Cortex of kidney (tissue), 1 donor: Measurements from ENCODE around the gene TSHZ1.

Experiments used
- DNase-seq: peaks from one replicate; lab custom pipeline; 2025; lab: John Stamatoyannopoulos, UW

Gene TSHZ1

DNA sequence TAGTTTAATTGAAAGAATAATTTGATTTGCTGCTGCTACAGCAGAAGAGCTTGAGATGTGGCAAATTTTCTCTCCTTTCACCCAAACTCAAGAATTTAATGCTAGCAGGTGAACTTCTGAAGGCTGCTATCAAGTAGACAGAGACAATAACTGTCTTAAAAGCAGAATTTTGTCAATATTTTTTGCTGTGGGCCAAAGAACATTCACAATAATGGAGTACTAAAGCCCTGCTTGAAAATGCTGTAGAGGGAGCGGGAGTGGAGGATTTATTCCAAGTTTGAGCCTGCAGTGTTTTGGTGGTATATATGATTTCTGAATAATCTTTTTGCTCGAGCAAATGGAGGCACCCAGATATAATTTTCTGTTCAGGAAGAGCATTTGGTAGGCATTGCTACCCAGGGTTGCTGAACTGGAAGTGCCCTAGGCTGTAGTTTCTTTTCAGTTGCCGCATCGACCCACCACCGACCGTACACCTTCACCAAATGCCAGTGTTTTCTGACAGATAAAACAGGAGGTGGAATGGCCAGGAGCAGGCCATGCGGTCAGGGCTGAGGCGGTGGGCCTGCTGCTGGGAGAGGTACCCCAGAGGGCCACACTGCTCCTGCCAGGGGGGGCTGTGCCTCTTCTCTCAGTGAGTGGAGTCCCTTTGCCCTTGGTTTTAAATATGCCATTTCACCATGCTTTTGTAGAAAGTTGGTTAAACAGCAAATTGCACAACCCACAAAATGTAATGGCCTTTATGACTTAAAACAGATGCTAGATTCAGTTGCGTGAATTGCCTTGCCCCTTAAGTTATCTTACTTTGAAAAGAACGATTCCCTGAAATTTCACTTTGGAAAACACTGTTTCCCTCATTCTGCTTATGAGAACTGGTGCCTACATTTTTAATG, 36.4 kb downstream of the TSHZ1 start:
- DNase-seq = no peak

DNA sequence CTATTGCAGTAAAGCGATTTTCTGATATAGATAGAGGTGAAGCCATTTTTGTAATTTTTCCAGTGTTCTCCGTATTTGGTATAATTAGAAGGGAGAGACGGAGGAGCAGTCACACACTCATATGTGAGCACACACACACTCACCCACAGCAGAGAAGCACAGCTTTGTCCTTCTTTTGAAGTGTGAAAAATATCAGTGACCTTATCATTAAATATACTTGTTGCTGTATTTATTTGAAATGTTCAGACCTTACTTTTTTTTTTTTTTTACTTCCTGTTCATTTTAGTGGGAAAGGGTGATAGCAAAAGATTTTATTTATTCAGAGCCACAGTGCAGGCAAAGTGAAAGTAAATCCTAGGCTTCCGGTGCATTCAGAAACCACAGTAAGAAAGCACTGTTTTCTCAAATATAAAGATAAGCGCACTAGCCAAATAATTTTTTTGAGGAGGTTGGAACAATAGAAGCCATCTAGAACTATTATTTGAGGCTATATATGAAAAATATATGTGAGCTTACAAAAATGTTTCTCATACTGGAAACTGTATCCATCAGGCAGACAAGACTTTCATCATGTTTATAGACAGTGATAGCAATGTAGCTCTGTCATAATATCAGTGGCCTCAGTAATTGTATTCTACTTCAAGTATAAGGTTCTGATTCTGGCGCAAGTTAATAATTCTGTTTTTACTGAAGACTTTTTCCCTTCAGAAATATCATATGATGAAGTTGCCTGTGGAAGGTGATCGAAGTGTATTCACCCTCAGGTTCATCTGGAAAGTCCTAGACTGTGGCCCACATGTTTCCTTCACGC, 37.2 kb downstream of the TSHZ1 start:
- no peak for DNase-seq

DNA sequence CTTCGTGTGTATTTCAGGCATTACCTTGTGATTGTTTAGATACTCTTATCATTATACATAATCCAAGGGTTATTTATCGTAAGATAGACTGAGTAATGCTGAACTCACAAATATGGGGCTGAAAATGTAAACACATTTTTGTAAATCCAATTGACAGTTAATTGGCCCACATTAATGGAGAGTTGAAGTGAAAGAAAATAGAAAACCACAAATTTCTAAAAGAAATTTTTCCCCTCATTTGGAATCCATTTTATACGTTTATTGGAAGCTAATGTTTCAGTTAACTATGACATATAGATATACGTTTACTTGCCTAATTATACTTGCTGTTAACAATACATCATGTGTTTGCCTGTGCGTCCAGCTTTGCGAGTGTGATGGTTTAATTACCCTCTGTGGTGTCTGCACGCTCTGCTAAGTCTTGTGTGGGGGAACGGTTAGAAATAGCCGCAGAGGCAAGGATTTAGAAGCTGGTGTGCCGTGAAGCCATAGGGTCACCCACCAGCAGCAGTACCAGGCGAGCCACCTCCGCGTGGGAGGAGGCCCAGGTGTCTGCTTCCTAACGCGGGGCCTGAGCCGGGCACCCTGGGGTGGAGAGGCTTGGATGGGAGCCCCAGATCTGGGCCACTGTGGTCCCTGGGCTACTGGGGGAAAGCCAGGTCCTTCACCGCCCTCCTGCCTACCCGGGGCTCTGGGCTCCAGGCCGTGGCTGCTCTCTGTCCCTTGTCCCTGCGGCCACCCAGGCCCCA, 38.0 kb downstream of the TSHZ1 start:
- no peak for DNase-seq

DNA sequence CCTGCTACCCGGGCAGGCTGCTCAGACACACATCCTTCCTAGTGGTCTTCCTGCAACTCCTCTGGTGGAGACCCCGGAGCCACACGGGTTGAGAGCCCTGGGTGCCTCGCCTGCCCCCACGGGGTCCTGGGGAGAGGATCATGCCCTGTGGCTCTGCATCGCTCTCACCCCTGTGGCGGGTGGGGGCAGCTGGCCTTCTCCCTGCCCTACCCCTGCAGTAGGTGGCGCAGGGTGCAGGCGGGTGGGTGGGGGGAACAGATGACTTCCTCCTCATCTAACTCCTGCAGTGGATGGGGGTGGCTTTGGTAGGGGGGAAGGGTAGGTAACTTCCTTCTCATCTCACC, 38.5 kb downstream of the TSHZ1 start:
- no peak for DNase-seq

DNA sequence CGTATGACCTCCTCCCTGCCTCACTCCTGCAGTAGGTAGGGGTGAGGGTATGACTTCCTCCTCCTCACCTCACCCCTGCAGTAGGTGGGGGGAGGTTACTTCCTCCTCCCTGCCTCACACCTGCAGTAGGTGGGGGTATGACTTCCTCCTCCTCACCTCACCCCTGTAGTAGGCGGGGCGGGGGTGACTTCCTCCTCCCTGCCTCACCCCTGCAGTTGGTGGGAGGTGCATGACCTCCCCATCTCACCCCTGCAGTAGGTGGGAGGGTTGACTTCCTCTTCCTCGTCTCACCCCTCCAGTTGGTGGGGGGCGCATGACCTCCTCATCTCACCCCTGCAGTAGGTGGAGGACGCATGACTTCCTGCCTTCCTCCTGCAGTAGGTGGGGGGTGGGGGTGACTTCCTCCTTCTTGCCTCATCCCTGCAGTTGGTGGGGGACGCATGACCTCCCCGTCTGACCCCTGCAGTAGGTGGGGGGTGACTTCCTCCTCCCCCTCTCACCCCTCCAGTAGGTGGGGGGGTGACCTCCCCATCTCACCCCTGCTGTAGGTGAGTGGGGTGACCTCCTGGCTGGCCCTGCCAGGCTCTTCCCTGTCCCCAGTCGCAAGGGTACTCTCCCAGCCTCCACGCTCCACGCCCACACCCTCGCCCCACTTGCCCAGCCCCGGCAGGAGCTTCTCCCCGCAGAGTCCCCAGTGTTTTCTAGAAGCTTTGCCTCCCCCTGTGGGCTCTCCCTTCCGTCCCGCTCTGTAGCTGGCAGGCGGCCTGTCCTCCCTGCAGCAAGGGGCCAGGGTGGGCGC, 39.3 kb downstream of the TSHZ1 start:
- no peak for DNase-seq

DNA sequence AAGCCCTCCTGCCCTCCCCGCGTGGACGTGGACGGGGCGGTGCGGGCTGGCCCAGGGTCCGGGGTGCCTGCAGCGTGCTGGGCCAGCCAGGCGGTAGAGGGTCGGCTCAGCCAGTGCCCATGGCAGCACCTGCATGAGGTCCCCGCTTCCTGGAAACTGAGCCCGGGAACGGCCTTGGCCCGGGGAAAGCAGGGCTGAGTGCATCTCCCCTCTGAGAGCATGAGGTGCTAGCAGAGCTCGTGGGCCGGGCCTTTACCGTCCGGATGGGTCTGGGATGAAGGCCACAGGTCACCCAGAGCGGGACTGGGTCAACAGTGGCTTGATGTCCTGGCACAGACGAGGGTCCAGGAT, 39.8 kb downstream of the TSHZ1 start:
- no peak for DNase-seq

DNA sequence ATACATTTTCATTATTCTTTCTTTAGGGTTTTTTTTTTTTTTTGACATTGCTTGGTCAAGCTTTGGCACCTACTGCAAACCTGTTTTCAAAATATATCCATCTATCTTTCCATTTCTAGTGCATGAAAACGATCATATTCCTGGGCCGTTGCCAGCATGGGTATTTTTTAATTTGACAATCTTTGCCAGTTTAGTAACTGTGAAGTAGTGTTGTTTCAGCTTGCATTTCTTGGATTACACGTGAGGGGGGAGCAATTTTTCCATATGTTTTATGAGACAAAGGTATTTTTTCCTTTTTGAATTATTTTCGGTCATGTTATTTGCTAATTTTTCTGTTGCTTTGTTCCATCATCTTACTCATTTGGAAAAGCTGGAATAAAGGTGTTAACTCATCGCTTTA, 40.9 kb downstream of the TSHZ1 start:
- DNase-seq = no peak

DNA sequence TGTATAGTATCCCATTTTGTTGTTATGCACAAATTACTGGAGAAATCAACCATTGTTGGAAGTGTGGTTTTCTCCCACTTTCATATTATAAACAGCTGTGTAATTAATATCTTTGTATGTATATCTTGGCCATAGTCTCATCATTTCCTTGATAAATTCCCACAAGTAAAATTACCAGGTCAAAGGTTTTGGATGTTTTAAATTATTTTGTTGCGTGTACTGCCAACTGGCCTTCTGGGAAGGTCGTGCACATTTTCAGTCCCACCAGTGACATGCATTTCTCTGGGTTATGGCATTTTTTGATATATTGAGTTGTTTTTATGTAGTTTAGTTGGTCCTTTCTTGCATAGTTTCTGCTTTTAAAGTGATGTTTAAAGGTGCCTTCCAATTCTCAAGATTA, 41.5 kb downstream of the TSHZ1 start:
- no peak for DNase-seq

DNA sequence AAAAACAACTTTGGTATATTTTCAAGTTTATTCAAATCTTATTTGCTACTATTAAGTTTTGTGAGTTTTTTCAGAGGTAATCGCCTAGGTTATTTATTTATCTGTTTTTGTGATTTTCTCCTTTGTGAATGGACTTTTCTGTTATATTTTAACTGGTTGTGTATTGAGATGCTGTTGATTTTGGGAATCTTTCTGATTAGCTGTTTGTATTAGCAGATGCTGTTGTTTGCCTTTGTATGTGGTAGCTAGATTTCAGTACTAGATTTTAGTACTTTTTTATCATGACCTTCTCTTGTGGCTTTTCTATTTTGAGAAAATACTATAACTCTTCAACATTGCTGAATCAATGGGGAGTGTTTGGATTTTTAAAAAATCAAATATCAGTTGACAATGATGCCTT, 42.4 kb downstream of the TSHZ1 start:
- no peak for DNase-seq

DNA sequence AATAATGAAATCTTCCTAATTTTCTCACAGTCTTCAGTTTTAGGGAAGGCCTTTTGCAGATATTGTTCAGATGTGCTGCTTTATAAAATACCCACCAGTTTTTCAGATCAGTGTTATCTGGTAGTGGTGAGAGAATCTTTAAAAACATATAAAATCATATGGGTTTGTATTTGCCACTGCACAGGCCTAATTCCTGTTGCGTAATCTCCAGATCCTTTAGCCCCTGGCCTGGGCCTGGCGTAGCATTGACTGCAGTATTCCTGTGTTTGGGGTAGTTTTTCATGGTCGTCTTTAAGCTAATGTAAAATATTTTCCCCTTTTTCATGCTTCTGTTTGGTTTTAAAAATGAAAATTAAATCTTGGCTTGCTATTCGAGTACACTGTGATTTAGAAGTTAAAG, 43.2 kb downstream of the TSHZ1 start:
- DNase-seq = no peak

DNA sequence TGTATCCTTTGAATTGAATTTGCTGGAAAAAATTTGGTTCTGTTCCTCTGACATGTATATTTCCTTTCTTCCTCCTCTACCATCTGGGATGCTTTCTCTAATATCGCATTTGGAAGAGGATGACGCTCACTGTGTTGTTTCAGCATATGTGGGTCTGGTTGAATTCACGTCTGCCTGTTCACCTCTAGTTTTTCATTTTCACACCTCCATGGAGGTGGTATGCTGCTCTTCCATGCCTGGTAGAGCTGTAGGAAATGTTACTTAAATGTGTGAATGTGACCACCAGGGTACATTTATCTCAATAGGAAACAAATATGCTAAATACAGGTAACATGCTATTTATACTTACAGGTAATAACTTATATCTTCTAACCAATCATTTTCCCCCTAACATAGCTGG, 44.5 kb downstream of the TSHZ1 start:
- DNase-seq = no peak

DNA sequence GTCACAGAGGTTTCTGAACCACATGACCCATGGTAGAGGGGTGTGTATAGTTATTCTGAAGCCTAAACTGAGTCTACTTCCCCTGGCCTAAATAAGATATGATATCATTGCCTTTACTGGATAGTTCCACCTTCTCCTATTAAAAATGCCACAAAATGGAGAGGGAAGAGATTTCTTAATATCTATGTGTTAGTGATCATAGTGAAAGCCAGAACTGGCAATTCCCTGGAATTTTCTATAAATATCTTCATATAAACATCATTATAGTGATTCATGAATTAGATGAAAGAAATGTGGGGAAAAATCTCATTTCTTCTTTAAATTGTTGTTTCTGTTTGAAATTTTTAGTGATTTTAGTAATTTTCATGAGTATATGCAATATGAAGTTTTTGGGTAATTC, 45.8 kb downstream of the TSHZ1 start:
- no peak for DNase-seq

DNA sequence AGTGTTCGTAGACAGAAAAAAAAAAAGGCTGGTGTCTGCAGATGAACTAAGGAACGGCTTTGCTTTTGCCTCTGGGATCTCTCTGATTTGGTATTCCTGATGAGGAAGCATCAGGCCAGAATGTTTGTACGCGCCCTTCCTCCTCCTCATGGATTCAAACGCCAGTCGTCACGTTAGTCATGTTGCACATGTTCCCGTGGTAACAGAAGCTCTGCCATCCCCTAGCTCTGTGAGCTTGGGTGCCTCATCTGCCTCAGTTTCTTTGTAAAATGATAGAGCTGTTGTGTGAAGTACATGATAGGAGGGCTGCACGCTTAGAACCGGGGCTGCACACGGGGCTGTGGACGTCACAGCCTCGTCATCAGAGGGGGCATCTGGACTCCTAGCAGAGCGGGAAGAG, 47.0 kb downstream of the TSHZ1 start:
- DNase-seq = no peak

DNA sequence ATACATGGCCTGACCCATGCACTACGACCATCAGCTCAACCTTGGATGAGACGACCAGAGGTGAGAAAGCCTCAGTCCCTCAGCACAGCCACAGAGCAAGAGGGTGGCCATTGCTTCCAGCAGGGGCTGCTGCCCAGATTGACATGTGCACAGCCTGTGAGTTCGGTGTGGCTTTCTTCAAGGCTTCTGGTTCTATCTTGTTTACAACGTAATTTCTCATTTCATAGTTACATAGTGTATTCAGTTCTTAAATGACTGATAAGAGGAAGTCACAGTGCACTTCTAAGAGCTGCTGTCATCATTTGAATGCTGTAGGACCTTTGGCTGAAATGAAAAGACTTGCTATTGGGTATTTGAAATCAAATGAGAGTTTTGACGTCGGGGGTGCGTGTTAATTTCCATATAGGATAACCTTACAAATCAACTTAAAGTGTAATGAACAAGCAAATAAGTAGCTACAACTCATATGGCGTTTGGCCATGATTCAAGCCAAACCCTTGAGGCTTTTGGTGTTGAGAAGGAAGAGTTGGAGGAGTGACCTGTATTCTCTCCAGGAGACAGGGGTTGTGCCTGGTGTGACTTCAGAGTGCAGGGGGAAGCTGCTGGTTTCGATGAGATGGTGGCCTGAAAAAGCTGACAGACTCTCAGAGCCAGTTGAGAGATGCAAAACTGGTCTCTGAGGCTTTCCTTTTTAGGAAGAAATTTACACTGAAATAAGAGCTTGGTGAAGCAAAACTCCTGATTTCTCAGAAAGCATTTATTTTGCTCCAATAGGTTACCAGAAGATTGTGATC, 51.0 kb downstream of the TSHZ1 start:
- DNase-seq = no peak

DNA sequence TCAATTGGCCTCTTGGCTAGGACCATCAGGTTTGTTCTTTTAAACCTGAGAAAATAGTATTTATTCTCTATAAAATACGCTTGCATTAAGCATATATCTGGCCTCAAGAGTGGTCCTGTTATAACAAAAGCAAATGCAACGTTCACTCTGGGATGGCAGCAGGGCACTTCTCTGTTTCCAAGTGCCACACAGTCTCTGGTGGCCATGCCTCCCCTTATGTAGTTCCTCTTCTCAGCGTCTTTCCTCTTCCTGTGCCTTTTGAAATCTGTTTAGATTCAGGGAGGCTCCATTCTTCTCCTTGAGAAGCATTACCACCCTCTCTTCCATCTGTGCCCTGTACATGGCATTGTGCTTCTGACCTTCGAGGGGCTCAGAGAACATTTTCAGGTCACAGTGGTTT, 51.9 kb downstream of the TSHZ1 start:
- no peak for DNase-seq

DNA sequence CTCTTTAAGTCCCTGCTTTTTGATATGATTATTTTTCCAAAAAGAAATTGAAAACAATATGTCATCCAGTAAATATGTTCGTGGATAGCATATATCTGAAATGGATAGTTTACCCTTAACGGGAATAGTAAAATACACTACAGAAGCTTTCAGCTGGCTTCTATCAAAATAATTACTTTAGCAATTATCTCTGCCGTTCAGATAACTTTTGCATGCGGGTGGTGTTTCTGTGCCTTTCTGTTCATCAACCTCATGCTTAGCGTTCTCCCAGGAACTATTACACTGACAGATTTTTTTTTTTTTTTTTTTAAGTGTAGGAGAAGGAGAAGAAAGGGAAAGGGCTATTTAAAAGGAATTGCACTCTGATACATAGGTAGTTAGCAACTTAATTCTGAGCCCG, 53.6 kb downstream of the TSHZ1 start:
- no peak for DNase-seq

DNA sequence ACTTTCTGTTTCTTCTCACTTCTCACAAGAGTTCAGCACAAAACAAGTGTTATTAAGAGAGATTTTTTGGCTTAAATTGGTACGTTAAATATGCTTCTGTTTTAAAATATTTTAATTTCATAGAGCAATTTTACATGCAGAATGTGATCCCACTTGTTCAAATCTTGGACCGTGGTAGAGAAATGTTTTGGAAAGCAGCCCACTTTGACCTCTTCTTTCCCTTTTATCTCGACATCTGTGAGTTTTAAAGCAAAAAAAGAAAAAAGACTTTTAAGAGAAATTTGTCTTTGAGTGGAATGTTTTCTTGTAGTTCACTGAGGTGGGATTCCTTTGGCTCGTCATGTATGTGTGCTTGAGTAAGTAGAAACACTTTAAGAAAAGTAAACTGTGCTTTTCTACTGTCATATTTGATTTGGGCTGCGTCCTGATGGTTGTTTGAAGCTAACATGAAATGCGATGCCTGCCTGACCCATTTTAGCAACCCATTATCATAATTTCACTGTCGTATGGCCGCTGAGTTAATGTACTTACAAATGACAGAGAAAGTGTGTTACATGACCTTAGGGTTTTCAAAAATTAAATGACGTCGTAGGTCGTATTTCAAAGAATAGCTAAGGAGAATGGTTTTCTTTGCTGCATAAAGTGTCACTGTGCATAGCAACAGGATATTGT, 54.5 kb downstream of the TSHZ1 start:
- DNase-seq = no peak

DNA sequence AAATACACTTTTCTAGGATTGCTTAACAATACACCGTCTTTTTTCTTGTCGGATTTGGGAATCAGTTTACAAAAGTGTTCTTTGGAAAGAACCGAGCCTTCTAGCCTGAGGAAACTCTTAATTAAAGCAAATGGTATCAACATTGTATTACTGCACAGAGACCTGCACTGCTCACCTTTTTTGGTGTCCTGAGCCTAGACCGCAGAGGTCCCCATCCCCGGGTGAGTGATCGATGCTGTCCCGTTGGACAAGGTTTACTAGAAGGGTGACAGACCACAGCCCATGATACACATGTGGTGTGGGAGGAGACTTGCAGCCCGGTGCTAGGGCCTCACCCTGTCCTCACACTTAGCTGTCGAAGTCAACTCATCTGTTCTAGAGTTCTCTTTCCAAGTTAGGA, 55.3 kb downstream of the TSHZ1 start:
- DNase-seq = no peak

DNA sequence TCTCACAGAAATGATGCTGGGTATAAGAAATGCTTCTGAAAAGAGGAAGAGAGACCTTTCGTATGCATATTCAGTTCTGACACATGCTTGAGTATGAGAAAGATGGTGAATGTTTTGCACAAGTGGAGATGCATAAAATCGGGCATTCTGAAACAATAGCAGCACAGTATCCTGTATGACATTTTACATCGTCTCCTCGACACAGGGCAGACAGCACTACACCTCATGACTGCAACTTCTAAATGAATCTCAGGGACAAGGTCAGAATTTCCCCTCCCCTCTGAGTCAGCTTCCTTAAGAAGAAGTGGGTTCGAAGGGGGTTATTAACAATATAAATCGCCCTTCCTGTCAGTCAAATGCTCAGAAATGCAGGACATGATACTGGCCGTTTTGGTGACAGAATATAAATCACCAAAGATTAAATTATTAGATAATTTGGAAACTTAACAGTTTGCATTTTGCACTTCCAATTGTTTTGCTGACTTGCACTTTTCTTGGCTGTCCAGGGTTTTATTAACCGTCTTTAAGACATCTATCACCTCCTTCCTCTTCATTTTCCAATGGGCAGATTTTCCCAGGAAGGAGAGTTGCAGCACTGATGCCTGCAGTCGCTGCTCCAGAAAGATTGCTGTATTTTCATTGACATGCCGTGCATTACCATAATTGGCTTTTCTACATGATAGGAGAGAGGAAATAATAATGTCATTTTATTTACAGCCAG, 57.2 kb downstream of the TSHZ1 start:
- DNase-seq = no peak

DNA sequence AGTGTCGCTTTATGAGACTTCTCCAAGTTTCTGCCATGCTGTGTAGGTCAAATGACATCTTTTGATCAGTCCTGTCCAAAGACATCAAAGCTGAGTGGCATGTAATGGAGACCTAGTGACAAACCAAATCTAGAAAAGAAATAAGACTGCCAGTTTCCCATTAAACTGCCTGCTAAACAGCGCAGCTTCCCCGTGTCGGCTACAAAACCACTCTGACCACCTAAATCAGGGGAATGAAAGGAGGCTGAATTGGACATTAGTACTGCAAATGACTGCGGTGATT, 57.7 kb downstream of the TSHZ1 start:
- no peak for DNase-seq
